GM21737 (cell line): ENCODE measurements around the gene TPGS2.
"Not testable (repeated sequence)": the region's sequence is repeated elsewhere in the genome, so short reads cannot be mapped to it uniquely, and the experiment has no call there.

Source experiments
- ATAC-seq: cut with Tn5 transposase; IDR thresholded peaks from one replicate; pipeline ENCODE4 v1.9.1; 2021; ENCODE audit warnings: mild to moderate bottlenecking, moderate library complexity; ENCODE audit not compliant: unreplicated experiment

TPGS2 gene

GRCh38 chr18:36828630-36829361 lies at the start of gene TPGS2, which contains the start of gene KIAA1328:
Gene TPGS2 (minus strand): TSS chr18:36829002. CDS start chr18:36828767, 235 bp downstream.
Gene KIAA1328 (plus strand): TSS chr18:36829127. CDS start chr18:36829139, 12 bp downstream.
- ATAC-seq = peak; percentile 92

- ATAC-seq = not testable (repeated sequence)
Measured at GRCh38 chr18:36873826-36874225, 45.0 kb upstream of the TPGS2 start.

- no peak for ATAC-seq
Measured at GRCh38 chr18:36872329-36872728, 43.5 kb upstream of the TPGS2 start.

- ATAC-seq = no peak
Measured at GRCh38 chr18:36871801-36872200, 43.0 kb upstream of the TPGS2 start.

GRCh38 chr18:36867056-36867455 lies 38.3 kb upstream of the TPGS2 start:
- ATAC-seq = no peak

- no peak for ATAC-seq
Measured at GRCh38 chr18:36862182-36862581, 33.4 kb upstream of the TPGS2 start.

GRCh38 chr18:36856815-36857214 lies 28.0 kb upstream of the TPGS2 start:
- ATAC-seq = no peak

- no peak for ATAC-seq
Measured at GRCh38 chr18:36851202-36851590, 22.4 kb upstream of the TPGS2 start.

- no peak for ATAC-seq
Measured at GRCh38 chr18:36850527-36851201, 21.9 kb upstream of the TPGS2 start.

GRCh38 chr18:36849288-36850006 lies 20.6 kb upstream of the TPGS2 start:
- ATAC-seq = no peak

GRCh38 chr18:36848609-36849008 lies 19.8 kb upstream of the TPGS2 start:
- no peak for ATAC-seq

GRCh38 chr18:36843784-36844183 lies 15.0 kb upstream of the TPGS2 start:
- no peak for ATAC-seq

GRCh38 chr18:36843199-36843598 lies 14.4 kb upstream of the TPGS2 start:
- no peak for ATAC-seq

GRCh38 chr18:36839835-36840234 lies 11.0 kb upstream of the TPGS2 start:
- no peak for ATAC-seq

GRCh38 chr18:36835927-36836326 lies 7.1 kb upstream of the TPGS2 start:
- no peak for ATAC-seq

GRCh38 chr18:36833120-36833519 lies 4.3 kb upstream of the TPGS2 start:
- no peak for ATAC-seq

- ATAC-seq = no peak
Measured at GRCh38 chr18:36831139-36831538, 2.3 kb upstream of the TPGS2 start.

GRCh38 chr18:36830158-36830495 lies 1.3 kb upstream of the TPGS2 start:
- no peak for ATAC-seq

- ATAC-seq = no peak
Measured at GRCh38 chr18:36829362-36830157, 758 bp upstream of the TPGS2 start.

- peak; percentile 2 for ATAC-seq
Measured at GRCh38 chr18:36828157-36828629, 609 bp downstream of the TPGS2 start.

- ATAC-seq = no peak
Measured at GRCh38 chr18:36826556-36826955, 2.2 kb downstream of the TPGS2 start.
